Fibroblast of mammary gland (primary cell): ENCODE results near the gene SERHL2.
"Not testable (repeated sequence)": the region's sequence is repeated elsewhere in the genome, so short reads cannot be mapped to it uniquely, and the experiment has no call there.

Source experiments
- DNase-seq: peaks from one replicate; pipeline ENCODE4 v3.0.0-alpha.2; 2010; ENCODE audit warnings: low read depth
- H3K4me3 ChIP-seq: 2 replicates; pipeline ENCODE4 v1.5.1; 2011; ENCODE audit warnings: low read depth, mild to moderate bottlenecking, low read length, moderate library complexity; ENCODE audit not compliant: control insufficient read depth
- CTCF ChIP-seq: conservative IDR thresholded peaks from 2 replicates; pipeline ENCODE4 v1.5.1; 2011; ENCODE audit warnings: low read depth, low read length, inconsistent platforms; ENCODE audit not compliant: control insufficient read depth, insufficient read depth

SERHL2 gene

GRCh38 chr22:42553475-42554361 is at the start of gene SERHL2:
Gene SERHL2, plus strand, starts transcription at chr22:42553956. Its CDS starts 65 bp downstream, at chr22:42554021.
- peak; percentile 71 for DNase-seq
- H3K4me3 ChIP-seq = peak within 1 kb of the TSS; percentile 74
- no peak for TF ChIP-seq CTCF

- not testable (repeated sequence) for H3K4me3 ChIP-seq
Observed at GRCh38 chr22:42508327-42508974, 45.3 kb upstream of the SERHL2 start.

GRCh38 chr22:42508975-42509364 is 44.8 kb upstream of the SERHL2 start:
- DNase-seq, H3K4me3 ChIP-seq: not testable (repeated sequence)

More at GRCh38 chr22:42508327-42508974, 45.3 kb upstream of the SERHL2 start:
- DNase-seq = not testable (repeated sequence)

GRCh38 chr22:42509548-42509947 is 44.2 kb upstream of the SERHL2 start:
- TF ChIP-seq CTCF = no peak
- DNase-seq = no peak
- no peak overlapping the region for H3K4me3 ChIP-seq

GRCh38 chr22:42511401-42511891 is 42.3 kb upstream of the SERHL2 start:
- no peak overlapping the region for H3K4me3 ChIP-seq
- TF ChIP-seq CTCF = no peak
- DNase-seq = no peak

GRCh38 chr22:42512273-42512990 is 41.3 kb upstream of the SERHL2 start:
- DNase-seq = peak; percentile 46
- peak; percentile 21 for TF ChIP-seq CTCF
- not testable (repeated sequence) for H3K4me3 ChIP-seq

GRCh38 chr22:42514331-42514730 is 39.4 kb upstream of the SERHL2 start:
- H3K4me3 ChIP-seq, DNase-seq: not testable (repeated sequence)

- not testable (repeated sequence) for H3K4me3 ChIP-seq
Observed at GRCh38 chr22:42515304-42515703, 38.5 kb upstream of the SERHL2 start.

More at GRCh38 chr22:42515304-42515703, 38.5 kb upstream of the SERHL2 start:
- not testable (repeated sequence) for DNase-seq
